Parathyroid adenoma (tissue), 2 donors: ENCODE results near the gene CHRDL2.

ENCODE experiments used
- H2AFZ ChIP-seq: fragments of 300-600 bp; sonication (generic); one replicate; pipeline ENCODE4 v1.7.0; 2017; ENCODE audit warnings: antibody characterized with exemption, mild to moderate bottlenecking
- H3K27ac ChIP-seq: fragments of 300-600 bp; sonication (generic); one replicate; pipeline ENCODE4 v1.7.0; 2017
- H3K27me3 ChIP-seq: fragments of 300-600 bp; sonication (generic); one replicate; pipeline ENCODE4 v1.7.0; 2017; ENCODE audit warnings: low read length; ENCODE audit not compliant: control insufficient read depth, insufficient read depth
- H3K36me3 ChIP-seq: fragments of 300-600 bp; sonication (generic); one replicate; pipeline ENCODE4 v1.7.0; 2017; ENCODE audit warnings: low read length; ENCODE audit not compliant: control insufficient read depth, insufficient read depth
- H3K4me1 ChIP-seq: fragments of 300-600 bp; sonication (generic); one replicate; pipeline ENCODE4 v1.7.0; 2017; ENCODE audit warnings: control low read depth
- H3K4me2 ChIP-seq: fragments of 300-600 bp; sonication (generic); one replicate; pipeline ENCODE4 v1.7.0; 2017; ENCODE audit warnings: low read length
- H3K4me3 ChIP-seq: fragments of 300-600 bp; sonication (generic); one replicate; pipeline ENCODE4 v1.7.0; 2017; ENCODE audit warnings: low read depth, low read length
- H3K79me2 ChIP-seq: fragments of 300-600 bp; sonication (generic); one replicate; pipeline ENCODE4 v1.7.0; 2017; ENCODE audit warnings: control low read depth
- H3K9ac ChIP-seq: fragments of 300-600 bp; sonication (generic); one replicate; pipeline ENCODE4 v1.7.0; 2017; ENCODE audit warnings: mild to moderate bottlenecking
- H3K9me3 ChIP-seq: fragments of 300-600 bp; sonication (generic); one replicate; pipeline ENCODE4 v1.7.0; 2017; ENCODE audit warnings: low read length; ENCODE audit not compliant: control insufficient read depth
- TF ChIP-seq, protein P1 (sequence below): fragments of 300-600 bp; sonication (generic); IDR thresholded peaks from one replicate; pipeline ENCODE4 v1.7.0; 2017; ENCODE audit warnings: antibody characterized with exemption, mild to moderate bottlenecking
- donor health status: primary hyperparathyroidism.

Gene CHRDL2

GRCh38 chr11:74682731-74683278, 48.4 kb downstream of the CHRDL2 start:
- no peaks in the 10 kb centered on the region for H3K4me1 ChIP-seq
- no peaks in the 10 kb centered on the region for H3K9me3 ChIP-seq
- H3K27ac ChIP-seq = no peak overlapping the region
- no peaks in the 10 kb centered on the region for H3K79me2 ChIP-seq
- TF ChIP-seq, protein P1, sequence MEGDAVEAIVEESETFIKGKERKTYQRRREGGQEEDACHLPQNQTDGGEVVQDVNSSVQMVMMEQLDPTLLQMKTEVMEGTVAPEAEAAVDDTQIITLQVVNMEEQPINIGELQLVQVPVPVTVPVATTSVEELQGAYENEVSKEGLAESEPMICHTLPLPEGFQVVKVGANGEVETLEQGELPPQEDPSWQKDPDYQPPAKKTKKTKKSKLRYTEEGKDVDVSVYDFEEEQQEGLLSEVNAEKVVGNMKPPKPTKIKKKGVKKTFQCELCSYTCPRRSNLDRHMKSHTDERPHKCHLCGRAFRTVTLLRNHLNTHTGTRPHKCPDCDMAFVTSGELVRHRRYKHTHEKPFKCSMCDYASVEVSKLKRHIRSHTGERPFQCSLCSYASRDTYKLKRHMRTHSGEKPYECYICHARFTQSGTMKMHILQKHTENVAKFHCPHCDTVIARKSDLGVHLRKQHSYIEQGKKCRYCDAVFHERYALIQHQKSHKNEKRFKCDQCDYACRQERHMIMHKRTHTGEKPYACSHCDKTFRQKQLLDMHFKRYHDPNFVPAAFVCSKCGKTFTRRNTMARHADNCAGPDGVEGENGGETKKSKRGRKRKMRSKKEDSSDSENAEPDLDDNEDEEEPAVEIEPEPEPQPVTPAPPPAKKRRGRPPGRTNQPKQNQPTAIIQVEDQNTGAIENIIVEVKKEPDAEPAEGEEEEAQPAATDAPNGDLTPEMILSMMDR = no peak
- H3K36me3 ChIP-seq = no peaks in the 10 kb centered on the region
- H3K4me2 ChIP-seq = no peak overlapping the region
- no peaks in the 10 kb centered on the region for H3K27me3 ChIP-seq
- H3K9ac ChIP-seq = no peak overlapping the region
- no peak overlapping the region for H3K4me3 ChIP-seq
- H2AFZ ChIP-seq = peak overlapping the region; percentile 59

DNA sequence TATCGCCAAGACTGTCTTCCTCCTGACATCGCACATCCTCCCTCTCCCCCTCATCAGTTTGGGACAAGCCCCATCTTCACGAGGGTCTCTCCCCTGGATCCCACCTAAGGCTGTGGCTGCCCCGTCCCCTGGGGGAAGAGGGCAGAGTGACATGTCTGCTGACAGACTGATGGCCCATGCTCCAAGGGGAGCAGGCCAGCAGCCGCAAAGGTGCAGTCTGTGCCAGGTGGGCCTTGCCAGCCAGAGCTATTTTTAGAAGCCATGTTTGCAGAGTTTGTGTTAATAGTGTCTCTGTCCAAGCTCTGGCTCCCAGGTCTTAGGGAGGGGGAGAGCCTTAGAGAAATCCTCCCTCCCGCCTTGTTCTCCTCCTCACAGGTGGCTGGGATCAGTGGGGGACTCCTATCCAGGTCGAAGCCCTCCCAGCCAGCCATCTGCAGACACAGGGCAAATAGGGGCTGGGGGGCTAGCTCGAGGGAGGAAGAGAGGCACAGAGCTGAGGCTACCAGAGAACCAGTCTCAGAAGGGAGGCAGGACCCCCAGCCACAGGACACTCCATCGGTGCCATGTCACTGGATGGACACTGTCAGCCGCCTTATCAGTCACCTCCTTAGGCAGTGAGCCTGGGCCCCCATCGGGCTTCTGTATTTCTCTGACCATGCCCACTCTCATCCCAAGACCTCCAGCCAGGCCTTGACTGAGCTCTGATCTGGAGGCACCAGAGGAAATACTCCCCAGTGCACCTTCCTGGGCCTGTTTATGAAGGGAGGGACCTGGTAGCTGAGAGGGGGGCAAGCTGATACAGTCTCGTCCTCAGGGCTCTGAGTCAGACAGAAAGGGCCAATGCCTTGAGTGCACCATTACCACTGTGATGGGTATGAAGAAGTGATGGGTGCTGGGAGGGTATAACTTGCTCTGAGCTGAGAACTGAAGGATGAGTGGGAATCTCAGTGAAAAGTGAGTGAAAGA, 49.3 kb downstream of the CHRDL2 start:
- H3K4me1 ChIP-seq = no peaks in the 10 kb centered on the region
- no peaks in the 10 kb centered on the region for H3K27me3 ChIP-seq
- no peak overlapping the region for H3K4me2 ChIP-seq
- no peaks in the 10 kb centered on the region for H3K36me3 ChIP-seq
- H3K9ac ChIP-seq = no peak overlapping the region
- H3K9me3 ChIP-seq = no peaks in the 10 kb centered on the region
- no peak overlapping the region for H2AFZ ChIP-seq
- H3K4me3 ChIP-seq = no peak overlapping the region
- H3K79me2 ChIP-seq = no peaks in the 10 kb centered on the region
- TF ChIP-seq, protein P1 = no peak
- no peak overlapping the region for H3K27ac ChIP-seq

GRCh38 chr11:74680703-74681531, 50.3 kb downstream of the CHRDL2 start:
- Histone ChIP-seq H3K4me2 (no peak overlapping the region), H3K4me1 (no peaks in the 10 kb centered on the region)

GRCh38 chr11:74680035-74680671, 51.1 kb downstream of the CHRDL2 start:
- Histone ChIP-seq H3K79me2 (no peaks in the 10 kb centered on the region), H3K4me3 (no peak overlapping the region), H3K36me3 (no peaks in the 10 kb centered on the region), H3K27ac (no peak overlapping the region), H3K9ac (no peak overlapping the region), H3K27me3 (no peaks in the 10 kb centered on the region), H2AFZ (no peak overlapping the region), H3K4me2 (no peak overlapping the region), H3K9me3 (no peaks in the 10 kb centered on the region), H3K4me1 (no peaks in the 10 kb centered on the region)
- TF ChIP-seq, protein P1 = no peak

More at GRCh38 chr11:74680703-74681531, 50.3 kb downstream of the CHRDL2 start:
- TF ChIP-seq, protein P1 = no peak
- no peak overlapping the region for H2AFZ ChIP-seq
- no peak overlapping the region for H3K4me3 ChIP-seq
- H3K27me3 ChIP-seq = no peaks in the 10 kb centered on the region
- no peaks in the 10 kb centered on the region for H3K79me2 ChIP-seq
- no peaks in the 10 kb centered on the region for H3K36me3 ChIP-seq
- H3K27ac ChIP-seq = no peak overlapping the region
- no peak overlapping the region for H3K9ac ChIP-seq
- H3K9me3 ChIP-seq = no peaks in the 10 kb centered on the region
